BE2C (cell line): ENCODE measurements around the gene KHNYN.

Experiments used
- DNase-seq: peaks from one replicate; pipeline ENCODE4 v3.0.0-alpha.2; 2020
- H3K27me3 ChIP-seq: fragments of 250-450 bp; sonication (Bioruptor Pico); 2 replicates; pipeline ENCODE4 v1.5.1; 2020; ENCODE audit warnings: mild to moderate bottlenecking
- H3K36me3 ChIP-seq: fragments of 250-450 bp; sonication (Bioruptor Pico); 2 replicates; pipeline ENCODE4 v1.5.1; 2020; ENCODE audit warnings: mild to moderate bottlenecking
- H3K4me1 ChIP-seq: fragments of 250-450 bp; sonication (Bioruptor Pico); 2 replicates; pipeline ENCODE4 v1.5.1; 2020
- H3K4me3 ChIP-seq: 2 replicates; pipeline ENCODE4 v1.5.1; 2011; ENCODE audit warnings: low read depth, low read length
- H3K9me3 ChIP-seq: fragments of 250-450 bp; sonication (Bioruptor Pico); 2 replicates; pipeline ENCODE4 v1.5.1; 2020
- TF ChIP-seq, protein P1 (sequence below): IDR thresholded peaks from 2 replicates; pipeline ENCODE4 v1.5.1; 2012; ENCODE audit warnings: mild to moderate bottlenecking, low read depth, low read length

The KHNYN gene

DNA sequence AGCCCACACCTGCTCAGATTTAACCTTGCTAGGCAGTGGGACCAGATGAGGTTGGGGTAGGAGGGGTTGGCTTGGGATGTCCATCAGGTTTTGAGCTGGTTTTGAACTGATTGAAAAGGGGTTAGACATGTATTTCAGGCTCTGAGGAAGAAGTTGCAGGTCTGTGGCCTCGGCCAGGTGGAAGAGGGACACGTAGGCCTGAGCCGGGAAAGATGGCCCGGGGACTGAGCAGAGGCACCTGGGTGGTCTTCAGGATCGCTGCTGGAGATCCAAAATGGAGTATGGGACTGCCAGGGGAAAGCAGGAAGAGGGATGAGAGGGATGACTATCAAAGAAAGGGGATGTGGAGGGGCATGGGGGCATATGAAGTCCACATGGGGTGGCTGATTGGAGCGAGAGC, 23.3 kb upstream of the KHNYN start:
- Histone ChIP-seq H3K4me3 (no peak overlapping the region), H3K27me3 (no peaks in the 10 kb centered on the region), H3K4me1 (no peaks in the 10 kb centered on the region), H3K9me3 (no peaks in the 10 kb centered on the region), H3K36me3 (no peaks in the 10 kb centered on the region)
- TF ChIP-seq, protein P1, sequence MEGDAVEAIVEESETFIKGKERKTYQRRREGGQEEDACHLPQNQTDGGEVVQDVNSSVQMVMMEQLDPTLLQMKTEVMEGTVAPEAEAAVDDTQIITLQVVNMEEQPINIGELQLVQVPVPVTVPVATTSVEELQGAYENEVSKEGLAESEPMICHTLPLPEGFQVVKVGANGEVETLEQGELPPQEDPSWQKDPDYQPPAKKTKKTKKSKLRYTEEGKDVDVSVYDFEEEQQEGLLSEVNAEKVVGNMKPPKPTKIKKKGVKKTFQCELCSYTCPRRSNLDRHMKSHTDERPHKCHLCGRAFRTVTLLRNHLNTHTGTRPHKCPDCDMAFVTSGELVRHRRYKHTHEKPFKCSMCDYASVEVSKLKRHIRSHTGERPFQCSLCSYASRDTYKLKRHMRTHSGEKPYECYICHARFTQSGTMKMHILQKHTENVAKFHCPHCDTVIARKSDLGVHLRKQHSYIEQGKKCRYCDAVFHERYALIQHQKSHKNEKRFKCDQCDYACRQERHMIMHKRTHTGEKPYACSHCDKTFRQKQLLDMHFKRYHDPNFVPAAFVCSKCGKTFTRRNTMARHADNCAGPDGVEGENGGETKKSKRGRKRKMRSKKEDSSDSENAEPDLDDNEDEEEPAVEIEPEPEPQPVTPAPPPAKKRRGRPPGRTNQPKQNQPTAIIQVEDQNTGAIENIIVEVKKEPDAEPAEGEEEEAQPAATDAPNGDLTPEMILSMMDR: no peak
- DNase-seq: no peak

DNA sequence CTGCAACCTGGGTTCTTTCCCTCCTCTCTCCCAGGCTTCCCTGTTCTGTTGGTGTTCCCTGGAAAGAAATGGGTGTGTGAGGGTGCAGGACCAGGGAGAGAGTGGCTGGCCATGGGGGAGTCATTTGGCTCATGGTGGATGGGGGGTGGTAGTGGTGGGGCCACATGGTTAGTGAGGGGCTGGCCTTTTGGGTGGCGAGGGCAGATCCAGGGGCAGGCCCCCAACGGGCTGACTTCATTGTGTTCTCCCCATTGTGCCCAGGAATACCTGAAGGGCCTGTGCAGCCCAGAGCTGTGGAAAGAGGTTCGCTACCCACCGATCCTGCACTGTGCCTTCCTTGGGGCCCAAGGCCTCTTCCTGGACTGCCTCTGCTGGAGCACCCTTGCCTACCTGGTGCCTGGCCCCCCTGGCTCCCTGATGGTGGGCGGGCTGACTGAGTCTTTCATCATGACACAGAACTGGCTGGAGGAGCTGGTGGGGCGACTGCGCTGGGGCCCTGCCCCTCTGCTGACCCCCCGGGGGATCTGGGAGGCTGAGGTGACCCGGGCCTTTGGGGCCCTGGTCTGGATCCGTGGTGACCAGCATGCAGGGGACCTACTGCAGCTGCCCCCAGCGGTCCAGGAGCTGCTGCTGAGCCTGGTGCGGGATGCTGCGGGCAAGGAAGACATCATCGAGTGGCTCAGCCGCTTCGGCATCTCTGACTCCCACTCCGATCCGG, 22.0 kb upstream of the KHNYN start:
- TF ChIP-seq, protein P1: no peak
- Histone ChIP-seq H3K9me3 (no peaks in the 10 kb centered on the region), H3K36me3 (no peaks in the 10 kb centered on the region), H3K4me3 (no peak overlapping the region), H3K27me3 (no peaks in the 10 kb centered on the region), H3K4me1 (peaks cover 7% of the 10 kb centered on the region)
- no peak for DNase-seq

DNA sequence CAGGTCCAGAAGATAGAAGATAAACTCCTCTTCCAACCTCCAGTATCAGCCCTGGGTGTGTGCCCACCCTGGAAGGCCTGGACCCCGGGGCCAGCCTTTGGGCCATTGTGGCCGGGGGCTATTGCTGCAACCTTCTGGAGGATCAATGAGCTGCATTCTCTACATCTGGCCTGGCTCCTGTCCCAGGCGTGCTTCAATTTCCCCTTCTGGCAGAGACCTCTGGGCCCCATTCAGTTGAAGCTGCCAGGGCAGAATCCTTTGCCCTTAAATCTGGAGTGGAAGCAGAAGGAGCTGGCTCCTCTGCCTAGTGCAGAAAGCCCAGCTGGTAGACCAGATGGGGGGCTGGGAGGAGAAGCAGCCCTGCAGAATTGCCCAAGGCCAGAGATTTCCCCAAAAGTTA, 21.0 kb upstream of the KHNYN start:
- Histone ChIP-seq H3K4me3 (no peak overlapping the region), H3K4me1 (peaks cover 7% of the 10 kb centered on the region), H3K27me3 (no peaks in the 10 kb centered on the region), H3K9me3 (no peaks in the 10 kb centered on the region), H3K36me3 (no peaks in the 10 kb centered on the region)
- no peak for DNase-seq
- TF ChIP-seq, protein P1: no peak

DNA sequence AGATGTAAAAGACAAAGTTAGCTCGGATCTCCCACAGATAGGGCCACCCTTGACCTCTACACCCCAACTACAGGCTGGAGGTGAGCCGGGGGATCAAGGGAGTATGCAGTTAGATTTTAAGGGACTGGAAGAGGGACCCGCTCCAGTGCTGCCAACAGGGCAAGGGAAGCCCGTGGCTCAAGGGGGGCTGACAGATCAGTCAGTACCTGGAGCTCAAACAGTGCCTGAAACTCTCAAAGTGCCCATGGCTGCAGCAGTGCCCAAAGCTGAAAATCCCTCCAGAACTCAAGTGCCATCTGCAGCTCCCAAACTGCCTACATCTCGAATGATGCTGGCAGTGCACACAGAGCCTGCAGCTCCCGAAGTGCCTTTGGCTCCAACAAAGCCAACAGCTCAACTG, 20.6 kb upstream of the KHNYN start:
- H3K27me3 ChIP-seq: no peaks in the 10 kb centered on the region
- TF ChIP-seq, protein P1: no peak
- DNase-seq: no peak
- no peaks in the 10 kb centered on the region for H3K36me3 ChIP-seq
- H3K4me1 ChIP-seq: peaks cover 7% of the 10 kb centered on the region
- H3K9me3 ChIP-seq: no peaks in the 10 kb centered on the region
- H3K4me3 ChIP-seq: no peak overlapping the region

DNA sequence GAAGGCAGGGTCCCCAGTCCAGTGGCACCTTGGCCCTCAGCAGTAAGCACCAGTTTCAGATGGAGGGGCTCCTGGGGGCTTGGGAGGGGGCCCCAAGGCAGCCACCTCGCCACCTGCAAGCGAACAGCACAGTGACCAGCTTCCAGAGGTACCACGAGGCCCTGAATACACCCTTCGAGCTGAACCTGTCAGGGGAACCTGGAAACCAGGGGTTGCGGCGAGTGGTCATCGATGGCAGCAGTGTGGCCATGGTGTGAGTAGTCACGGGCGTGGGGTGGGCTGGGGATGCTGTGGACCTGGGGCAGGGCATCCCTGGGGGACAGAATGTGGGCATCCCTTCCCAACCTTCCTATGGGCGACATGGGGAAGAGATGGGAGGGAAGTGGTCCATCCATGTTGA, 19.8 kb upstream of the KHNYN start:
- no peaks in the 10 kb centered on the region for H3K36me3 ChIP-seq
- peaks cover 7% of the 10 kb centered on the region for H3K4me1 ChIP-seq
- TF ChIP-seq, protein P1: no peak
- no peak for DNase-seq
- H3K9me3 ChIP-seq: no peaks in the 10 kb centered on the region
- no peaks in the 10 kb centered on the region for H3K27me3 ChIP-seq
- no peak overlapping the region for H3K4me3 ChIP-seq

DNA sequence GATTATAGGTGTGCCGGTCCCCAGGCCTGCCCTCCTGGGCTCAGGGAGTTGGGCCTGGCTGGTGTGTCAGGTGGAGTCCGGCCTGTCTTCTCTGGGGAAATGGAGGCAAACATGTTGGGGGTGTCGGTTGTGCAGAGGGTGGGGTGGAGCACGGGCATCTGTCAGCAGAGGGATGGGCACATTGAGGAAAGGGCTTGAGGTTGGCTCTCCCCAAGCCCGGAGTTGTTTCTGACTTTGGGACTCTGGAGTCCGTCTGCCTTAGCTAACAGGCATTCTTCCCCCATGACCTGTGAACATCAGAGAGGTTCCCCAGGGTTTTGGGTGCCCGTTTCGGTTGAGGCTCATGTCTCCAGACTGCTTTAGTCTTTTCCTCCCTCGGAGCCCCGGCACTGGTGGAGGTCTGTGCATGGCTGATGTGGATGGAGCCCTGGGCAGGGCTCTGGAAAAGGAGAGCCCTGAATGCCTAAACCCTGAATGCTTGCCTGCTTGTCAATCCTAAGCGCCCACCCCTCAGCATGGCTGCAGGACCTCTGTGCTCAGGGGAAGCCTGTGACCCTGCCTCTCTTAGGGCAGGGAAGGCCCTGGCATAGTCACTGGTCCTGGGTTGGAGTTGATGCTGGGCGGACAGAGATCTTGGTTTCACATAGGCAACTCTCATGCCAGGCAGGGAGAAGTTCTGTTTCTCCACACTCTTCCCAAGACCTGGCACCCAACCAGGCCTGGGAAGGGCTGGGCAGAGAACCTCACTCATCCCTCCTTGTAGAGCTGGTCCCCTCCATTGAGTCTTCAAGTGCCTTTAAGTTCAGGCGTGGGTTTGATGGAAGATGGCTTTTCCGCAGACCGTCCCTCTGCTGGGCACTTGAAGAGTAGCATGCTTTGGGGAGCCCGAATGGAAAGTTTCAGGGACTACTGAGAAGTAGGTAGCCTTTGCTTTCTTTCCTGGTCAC, 18.0 kb upstream of the KHNYN start:
- no peaks in the 10 kb centered on the region for H3K36me3 ChIP-seq
- H3K4me1 ChIP-seq: peaks cover 13% of the 10 kb centered on the region
- peak; percentile 57 for DNase-seq
- TF ChIP-seq, protein P1: peak; percentile 82
- no peak overlapping the region for H3K4me3 ChIP-seq
- H3K9me3 ChIP-seq: no peaks in the 10 kb centered on the region
- H3K27me3 ChIP-seq: no peaks in the 10 kb centered on the region
